Measurements from ENCODE around the gene MREG.

- TF ChIP-seq CTCF (IDR thresholded peaks at IDR 0.05), result no peak
- TF ChIP-seq POLR2A (IDR thresholded peaks at IDR 0.05), result no peak
Observed at GRCh38 chr2:215997219-215997618, 16.1 kb downstream of the MREG start.
